PC-3 (cell line): Measurements from ENCODE around the gene COL16A1. TPM values are rescaled to one million over a fixed set of nuclear protein-coding genes. Genes with fewer than 3 reads are reported as not detected.

ENCODE experiments used
- ATAC-seq: fragments of 200-7000 bp; cut with Tn5 transposase; 2 replicates; pipeline ENCODE4 v1.9.1; 2020; ENCODE audit warnings: mild to moderate bottlenecking, moderate library complexity
- BruUV-seq: library from RNA; stranded (reverse); fragments of 400-500 nt; replicated peaks from 2 replicates; lab custom pipeline; 2021; lab: Mats Ljungman, UMichigan
- CTCF ChIA-PET: fragments of 300-600 bp; sonication (Branson Sonifier 250); formaldehyde crosslinking; loops from one replicate; lab custom pipeline; 2022; ENCODE audit warnings: antibody characterized with exemption; lab: Charles Lee
- POLR2A ChIA-PET: fragments of 300-600 bp; sonication (Branson Sonifier 250); formaldehyde crosslinking; loops from one replicate; lab custom pipeline; 2022; ENCODE audit warnings: antibody characterized with exemption; ENCODE audit not compliant: unreplicated experiment; lab: Charles Lee
- DNase-seq: peaks from one replicate; pipeline ENCODE4 v3.0.0-alpha.2; 2015
- H2AFZ ChIP-seq: fragments of 300-600 bp; sonication (generic); 2 replicates; pipeline ENCODE4 v1.6.0; 2016; ENCODE audit warnings: antibody characterized with exemption, low read length
- H3F3A ChIP-seq: fragments of 300-600 bp; sonication (generic); one replicate; pipeline ENCODE4 v1.6.0; 2017; ENCODE audit warnings: antibody characterized with exemption, low read length, control low read depth, mild to moderate bottlenecking; ENCODE audit not compliant: unreplicated experiment
- H3K27ac ChIP-seq: fragments of 300-600 bp; sonication (generic); 2 replicates; pipeline ENCODE4 v1.5.1; 2016; ENCODE audit warnings: mild to moderate bottlenecking, low read length
- H3K27me3 ChIP-seq: fragments of 300-600 bp; sonication (generic); 2 replicates; pipeline ENCODE4 v1.6.1; 2016; ENCODE audit warnings: low read length, mixed read lengths
- H3K36me3 ChIP-seq: fragments of 300-600 bp; sonication (generic); 2 replicates; pipeline ENCODE4 v1.6.1; 2016; ENCODE audit warnings: low read depth, mixed run types, low read length, mixed read lengths
- H3K4me1 ChIP-seq: fragments of 300-600 bp; sonication (generic); 2 replicates; pipeline ENCODE4 v1.5.1; 2016; ENCODE audit warnings: low read length; ENCODE audit not compliant: insufficient read depth
- H3K4me2 ChIP-seq: fragments of 300-600 bp; sonication (generic); 2 replicates; pipeline ENCODE4 v1.6.0; 2016; ENCODE audit warnings: low read length
- H3K4me3 ChIP-seq: fragments of 300-600 bp; sonication (generic); 2 replicates; pipeline ENCODE4 v1.5.1; 2016; ENCODE audit warnings: mild to moderate bottlenecking, low read length, mixed read lengths
- H3K79me2 ChIP-seq: fragments of 300-600 bp; sonication (generic); 2 replicates; pipeline ENCODE4 v1.6.1; 2017; ENCODE audit warnings: low read length, mixed read lengths
- H3K9ac ChIP-seq: fragments of 300-600 bp; sonication (generic); 2 replicates; pipeline ENCODE4 v1.6.0; 2016; ENCODE audit warnings: mild to moderate bottlenecking, low read length
- H3K9me2 ChIP-seq: fragments of 300-600 bp; sonication (generic); replicated peaks from 2 replicates; pipeline ENCODE4 v1.6.1; 2016; ENCODE audit warnings: mixed run types, low read length, mixed read lengths
- H3K9me3 ChIP-seq: fragments of 300-600 bp; sonication (generic); 2 replicates; pipeline ENCODE4 v1.6.1; 2016; ENCODE audit warnings: low read length, mixed read lengths
- H4K20me1 ChIP-seq: fragments of 300-600 bp; sonication (generic); 2 replicates; pipeline ENCODE4 v1.6.1; 2016; ENCODE audit warnings: low read length, mixed read lengths
- EZH2 ChIP-seq: fragments of 300-600 bp; sonication (generic); IDR thresholded peaks from one replicate; pipeline ENCODE4 v1.6.1; 2017; ENCODE audit warnings: antibody characterized with exemption, mild to moderate bottlenecking, low read length; ENCODE audit not compliant: unreplicated experiment
- EZH2phosphoT487 ChIP-seq: fragments of 300-600 bp; sonication (generic); IDR thresholded peaks from 2 replicates; pipeline ENCODE4 v1.6.1; 2018; ENCODE audit warnings: mild to moderate bottlenecking, antibody characterized with exemption, low read length, borderline replicate concordance
- intact Hi-C: fragments of 100-400 bp; cut with micrococcal nuclease; formaldehyde crosslinking; loops from 2 replicates; pipeline ENCODE4 v1.9.0; 2023
- total RNA-seq: library from RNA; depleted of rRNA; stranded (reverse); fragments of >200 nt; gene quantifications from 2 replicates; pipeline ENCODE4 v1.2.3, GENCODE V29; 2014
- TF ChIP-seq, protein P1 (sequence below): fragments of 300-600 bp; sonication (generic); conservative IDR thresholded peaks from 2 replicates; pipeline ENCODE4 v1.5.1; 2017; ENCODE audit warnings: antibody characterized with exemption, low read depth, mild to moderate bottlenecking, low read length

Gene COL16A1
- total RNA-seq, 1 experiment from 2014 or later = 5.0 TPM

DNA sequence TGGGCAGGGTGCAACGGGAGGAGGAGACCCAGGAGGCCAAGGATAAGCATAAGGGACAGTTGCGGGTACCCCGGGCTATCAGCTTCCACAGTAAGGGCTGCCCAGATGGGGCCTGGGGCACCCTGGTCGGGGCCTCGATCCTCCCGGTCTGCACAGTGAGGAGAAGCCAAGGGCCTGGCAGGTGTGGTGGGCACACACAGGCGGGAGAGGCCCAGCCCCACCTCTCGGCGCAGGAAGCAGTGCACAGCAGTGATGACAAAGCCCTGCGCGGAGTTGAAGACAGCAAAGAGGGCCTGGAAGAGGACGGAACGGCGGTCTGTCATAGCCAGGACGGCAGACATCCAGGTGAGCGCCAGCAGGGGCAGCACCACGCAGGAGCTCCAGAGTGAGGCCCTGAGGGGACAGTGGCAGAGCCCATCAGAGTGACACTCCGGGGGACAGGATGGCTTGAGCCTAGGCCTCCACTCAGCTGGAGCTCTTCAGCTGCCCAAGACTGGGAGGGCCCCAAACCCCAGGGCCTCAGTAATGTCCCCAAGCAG lies 29.0 kb upstream of the COL16A1 start:
- Histone ChIP-seq H3F3A (no peaks in the 10 kb centered on the region), H3K9ac (no peak overlapping the region), H3K27me3 (no peaks in the 10 kb centered on the region), H3K9me3 (no peaks in the 10 kb centered on the region), H3K9me2 (no peaks in the 10 kb centered on the region), H3K4me2 (no peak overlapping the region), H3K4me3 (no peak overlapping the region), H4K20me1 (no peaks in the 10 kb centered on the region), H3K27ac (no peak overlapping the region), H3K79me2 (no peaks in the 10 kb centered on the region), H2AFZ (no peak overlapping the region), H3K4me1 (no peaks in the 10 kb centered on the region), H3K36me3 (no peaks in the 10 kb centered on the region)
- TF ChIP-seq EZH2phosphoT487 (no peak), EZH2 (no peak)
- TF ChIP-seq, protein P1, sequence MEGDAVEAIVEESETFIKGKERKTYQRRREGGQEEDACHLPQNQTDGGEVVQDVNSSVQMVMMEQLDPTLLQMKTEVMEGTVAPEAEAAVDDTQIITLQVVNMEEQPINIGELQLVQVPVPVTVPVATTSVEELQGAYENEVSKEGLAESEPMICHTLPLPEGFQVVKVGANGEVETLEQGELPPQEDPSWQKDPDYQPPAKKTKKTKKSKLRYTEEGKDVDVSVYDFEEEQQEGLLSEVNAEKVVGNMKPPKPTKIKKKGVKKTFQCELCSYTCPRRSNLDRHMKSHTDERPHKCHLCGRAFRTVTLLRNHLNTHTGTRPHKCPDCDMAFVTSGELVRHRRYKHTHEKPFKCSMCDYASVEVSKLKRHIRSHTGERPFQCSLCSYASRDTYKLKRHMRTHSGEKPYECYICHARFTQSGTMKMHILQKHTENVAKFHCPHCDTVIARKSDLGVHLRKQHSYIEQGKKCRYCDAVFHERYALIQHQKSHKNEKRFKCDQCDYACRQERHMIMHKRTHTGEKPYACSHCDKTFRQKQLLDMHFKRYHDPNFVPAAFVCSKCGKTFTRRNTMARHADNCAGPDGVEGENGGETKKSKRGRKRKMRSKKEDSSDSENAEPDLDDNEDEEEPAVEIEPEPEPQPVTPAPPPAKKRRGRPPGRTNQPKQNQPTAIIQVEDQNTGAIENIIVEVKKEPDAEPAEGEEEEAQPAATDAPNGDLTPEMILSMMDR = no peak
- ChIA-PET CTCF (no interaction called here), POLR2A (no interaction called here)
- DNase-seq (no peak), ATAC-seq (no peak)
- intact Hi-C loops = no loop called here
- BruUV-seq = no TSS peak

DNA sequence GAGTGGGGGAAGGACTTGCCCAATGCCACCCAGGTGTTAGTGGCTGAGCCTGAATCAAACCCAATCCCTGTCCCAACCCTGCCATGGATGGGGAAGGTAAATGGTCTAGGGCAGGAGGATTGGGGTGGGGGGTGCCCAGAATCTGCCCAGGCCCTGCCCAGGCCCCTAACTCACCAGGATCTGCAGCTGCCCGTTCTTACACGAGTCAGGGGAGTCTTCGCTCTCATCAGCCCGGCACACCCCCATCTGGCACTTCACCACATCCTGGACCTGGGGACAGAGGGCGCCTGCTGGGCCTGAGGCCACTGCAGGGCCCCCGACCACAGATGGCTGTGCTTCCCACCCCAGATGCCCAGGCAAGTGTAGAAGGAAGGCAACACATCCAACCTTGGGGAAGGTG lies 28.5 kb upstream of the COL16A1 start:
- no peak for ATAC-seq
- CTCF ChIA-PET = no interaction called here
- Histone ChIP-seq H3K79me2 (no peaks in the 10 kb centered on the region), H3K9me3 (no peaks in the 10 kb centered on the region), H3K36me3 (no peaks in the 10 kb centered on the region), H4K20me1 (no peaks in the 10 kb centered on the region), H3K4me1 (no peaks in the 10 kb centered on the region), H3F3A (no peaks in the 10 kb centered on the region), H3K4me2 (no peak overlapping the region), H3K27me3 (no peaks in the 10 kb centered on the region), H2AFZ (no peak overlapping the region), H3K9ac (no peak overlapping the region), H3K27ac (no peak overlapping the region), H3K4me3 (no peak overlapping the region), H3K9me2 (no peaks in the 10 kb centered on the region)
- TF ChIP-seq EZH2phosphoT487 (no peak), EZH2 (no peak)
- TF ChIP-seq, protein P1 = no peak
- BruUV-seq = no TSS peak
- intact Hi-C loops = no loop called here
- POLR2A ChIA-PET = no interaction called here
- DNase-seq = no peak

DNA sequence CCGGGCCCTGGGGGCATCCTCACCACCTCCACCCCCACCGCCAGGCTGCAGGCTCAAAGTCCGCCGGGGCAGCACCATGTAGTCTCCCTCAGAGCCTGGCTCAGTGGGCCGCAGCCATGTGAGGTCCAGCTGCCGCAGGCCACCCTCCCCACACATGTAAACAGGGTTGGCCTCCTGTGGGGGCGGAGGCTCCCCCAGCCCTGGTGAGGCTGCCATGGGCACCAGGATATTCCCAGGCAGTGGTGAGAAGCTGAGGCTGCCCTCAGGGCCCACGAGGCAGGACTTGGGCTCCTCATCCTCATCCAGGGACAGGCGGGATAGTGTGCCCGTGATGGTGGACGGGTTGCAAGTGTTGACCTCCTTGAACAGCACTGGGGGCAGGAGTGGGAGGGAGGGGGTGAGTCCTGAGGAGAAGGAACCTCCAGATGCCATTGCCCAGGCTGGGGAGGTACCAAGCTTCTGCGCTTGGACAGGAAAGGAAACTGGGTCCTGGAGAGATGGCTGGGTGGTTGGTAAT lies 27.3 kb upstream of the COL16A1 start:
- Histone ChIP-seq H3K79me2 (no peaks in the 10 kb centered on the region), H2AFZ (no peak overlapping the region), H3K27ac (no peak overlapping the region), H4K20me1 (no peaks in the 10 kb centered on the region), H3K36me3 (no peaks in the 10 kb centered on the region), H3K4me1 (no peaks in the 10 kb centered on the region), H3K4me2 (no peak overlapping the region), H3K4me3 (no peak overlapping the region), H3K9me2 (no peaks in the 10 kb centered on the region), H3K9ac (no peak overlapping the region), H3F3A (no peaks in the 10 kb centered on the region), H3K27me3 (no peaks in the 10 kb centered on the region), H3K9me3 (no peaks in the 10 kb centered on the region)
- TF ChIP-seq EZH2 = no peak
- TF ChIP-seq EZH2phosphoT487 = no peak
- TF ChIP-seq, protein P1 = no peak
- BruUV-seq = no TSS peak
- DNase-seq (no peak), ATAC-seq (no peak)
- ChIA-PET CTCF (no interaction called here), POLR2A (no interaction called here)
- intact Hi-C loops = no loop called here
